HG03521 (cell line): Measurements from ENCODE around the gene UBAC1.
A peak's percentile ranks its signal among the peaks of the same experiment; 100 is the strongest.

Experiments
- ATAC-seq: cut with Tn5 transposase; IDR thresholded peaks from one replicate; pipeline ENCODE4 v1.9.1; 2021; ENCODE audit warnings: mild to moderate bottlenecking, moderate library complexity; ENCODE audit not compliant: unreplicated experiment

Gene UBAC1

GRCh38 chr9:135961277-135961715, at the start of gene UBAC1:
TSS of gene UBAC1 (minus strand) at chr9:135961373. CDS start at chr9:135961162, 211 bp downstream.
- ATAC-seq: peak; percentile 91

GRCh38 chr9:136010615-136011361, 49.6 kb upstream of the UBAC1 start:
- no peak for ATAC-seq

- ATAC-seq: no peak
Measured at GRCh38 chr9:136010176-136010575, 49.0 kb upstream of the UBAC1 start.

GRCh38 chr9:136009516-136009915, 48.3 kb upstream of the UBAC1 start:
- ATAC-seq: no peak

GRCh38 chr9:136008693-136008997, 47.5 kb upstream of the UBAC1 start:
- no peak for ATAC-seq

GRCh38 chr9:136007934-136008692, 46.9 kb upstream of the UBAC1 start:
- no peak for ATAC-seq

DNA sequence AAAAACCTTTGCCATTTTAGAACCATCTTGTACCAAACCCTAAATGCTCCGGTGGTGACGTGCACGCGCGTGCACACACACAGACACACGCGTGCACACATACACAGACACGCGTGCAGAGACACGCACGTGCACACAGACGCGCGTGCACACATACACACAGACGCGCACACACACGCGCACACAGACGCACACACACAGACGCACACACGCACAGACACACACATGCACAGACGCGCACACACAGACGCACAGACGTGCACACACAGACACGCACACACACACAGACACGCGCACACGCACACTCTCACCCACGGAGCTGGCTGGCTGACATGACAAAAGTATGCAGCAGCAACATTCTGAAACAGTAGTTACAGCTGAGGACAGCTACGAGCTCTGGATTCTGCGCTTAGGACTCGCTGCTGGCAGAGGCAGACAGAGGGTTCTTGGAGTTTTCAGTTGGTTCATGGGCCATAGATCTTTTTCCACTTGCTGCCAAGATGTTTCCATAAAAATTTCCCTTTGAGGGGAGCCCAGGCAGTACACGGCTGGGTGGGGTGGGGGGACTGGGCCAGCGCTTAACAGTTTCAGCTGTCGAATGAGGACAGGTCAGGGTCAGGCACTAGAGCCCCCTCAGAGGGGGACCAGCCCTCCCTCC, 46.2 kb upstream of the UBAC1 start:
- ATAC-seq: no peak

DNA sequence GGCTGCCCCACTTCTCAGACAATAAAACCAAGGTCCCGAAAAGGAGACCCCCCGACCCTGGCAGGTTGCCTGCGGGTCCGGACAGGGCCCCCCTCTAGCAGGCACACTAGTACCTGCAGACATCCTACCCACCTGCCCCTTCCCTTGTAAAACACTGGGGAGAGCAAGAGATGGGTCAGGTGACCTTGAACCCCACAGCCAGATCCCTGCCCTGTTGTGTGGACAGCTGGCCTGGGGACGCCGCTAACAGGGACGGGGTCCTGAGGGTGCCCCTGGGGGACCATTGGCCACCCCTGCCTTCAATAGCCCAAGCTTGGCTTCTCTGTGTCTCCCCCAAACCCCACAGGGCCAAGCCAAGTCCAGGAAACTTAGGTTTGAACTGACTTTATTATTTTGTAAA, 45.0 kb upstream of the UBAC1 start:
- ATAC-seq: no peak

DNA sequence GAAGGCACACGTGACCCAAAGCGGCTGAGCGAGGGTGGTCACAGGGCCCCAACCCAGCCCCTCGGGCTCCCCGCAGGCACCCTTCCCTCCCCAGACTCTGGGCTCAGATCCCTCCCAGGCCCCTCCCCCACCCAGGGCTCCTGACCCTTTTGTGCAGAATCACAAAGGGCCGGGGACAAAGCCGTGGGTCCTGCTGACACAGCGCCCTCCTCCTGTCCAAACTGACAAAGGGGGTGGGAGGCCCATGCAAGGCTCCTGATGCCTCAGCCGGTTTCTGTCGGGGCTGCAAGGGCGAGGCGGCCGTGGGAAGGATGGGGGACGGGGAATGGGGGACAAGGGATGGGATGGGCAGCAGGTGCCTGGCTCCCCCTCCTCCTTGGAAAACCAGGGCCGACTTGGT, 43.5 kb upstream of the UBAC1 start:
- no peak for ATAC-seq

- no peak for ATAC-seq
Measured at GRCh38 chr9:136004219-136004618, 43.0 kb upstream of the UBAC1 start.

DNA sequence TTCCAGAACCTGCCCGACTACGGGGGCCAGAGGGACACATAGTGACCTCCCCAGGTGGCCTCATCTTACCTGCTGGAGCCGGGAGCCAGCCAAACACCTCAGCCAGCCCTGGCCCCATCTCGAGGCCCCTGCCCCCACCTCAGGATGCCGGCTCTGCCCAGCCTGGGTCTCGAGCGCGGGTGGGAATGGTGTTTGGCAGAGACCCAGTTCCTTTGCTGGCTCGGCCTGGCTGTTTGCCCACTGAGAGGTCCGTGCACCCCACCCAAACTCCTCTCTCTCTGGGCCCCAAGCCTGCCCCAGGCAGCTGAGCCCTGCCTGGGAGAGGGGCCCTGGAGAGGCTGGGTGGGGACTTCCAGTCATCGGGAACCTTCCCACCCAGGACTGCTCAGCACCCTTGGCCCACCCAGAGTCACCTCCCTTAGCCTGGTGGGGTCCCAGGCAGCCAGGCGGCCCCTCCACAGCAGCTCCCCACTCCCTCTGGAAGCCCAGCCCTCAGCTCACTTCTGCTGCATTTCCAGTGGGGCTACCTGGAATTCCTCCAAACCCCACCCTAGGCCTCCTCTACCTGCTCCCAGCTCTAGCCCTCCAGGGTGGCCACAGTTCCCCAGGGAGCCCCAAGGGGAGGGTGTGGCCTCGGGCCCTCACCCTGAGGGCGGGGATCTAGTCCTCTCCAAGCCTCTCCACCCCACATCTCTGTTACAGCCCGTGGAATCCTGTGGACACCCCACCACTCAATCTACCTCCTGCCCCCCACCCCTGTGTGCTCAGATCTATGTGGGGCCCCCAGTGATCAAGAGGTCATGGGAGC, 42.4 kb upstream of the UBAC1 start:
- ATAC-seq: no peak

DNA sequence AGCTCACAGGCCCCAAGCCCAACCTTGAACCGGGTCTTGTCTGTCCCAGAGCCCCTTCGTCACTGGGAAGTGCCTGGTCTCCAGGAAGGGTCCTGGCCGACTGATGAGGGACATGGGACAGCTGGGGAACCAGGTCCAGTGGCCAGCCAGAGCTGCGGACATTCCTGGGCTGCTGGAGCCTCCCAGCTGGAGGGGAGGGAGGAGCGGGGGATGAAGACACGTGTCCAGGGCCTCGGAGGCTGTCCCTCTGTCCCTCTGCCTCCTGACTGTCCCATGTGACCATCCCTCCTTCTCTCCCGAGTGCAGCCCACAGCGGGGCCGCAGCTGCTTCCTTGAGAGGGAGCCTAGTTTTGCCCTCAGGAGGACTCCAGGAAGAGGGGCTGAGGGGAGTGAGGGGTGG, 41.7 kb upstream of the UBAC1 start:
- no peak for ATAC-seq

DNA sequence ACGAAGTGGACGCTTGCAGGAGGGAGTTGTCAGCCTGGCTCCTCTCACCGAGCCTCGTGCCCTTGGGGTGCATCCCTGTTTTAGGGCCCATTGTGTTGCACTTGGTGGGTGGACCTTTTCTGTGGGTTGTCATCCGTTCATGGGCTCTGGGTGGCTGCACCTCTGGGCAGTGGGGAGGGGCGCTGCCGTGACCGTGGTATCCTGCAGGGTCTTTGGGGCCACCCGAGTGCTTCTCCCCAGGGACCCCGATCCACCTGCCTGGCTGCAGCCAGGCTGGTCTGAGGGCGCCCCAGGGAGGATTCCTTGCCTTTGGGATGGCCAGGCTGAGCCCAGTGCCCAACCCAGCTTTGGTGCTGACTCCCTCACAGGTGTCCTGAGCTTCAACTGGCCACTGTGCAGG, 41.0 kb upstream of the UBAC1 start:
- no peak for ATAC-seq

GRCh38 chr9:136001231-136001630, 40.1 kb upstream of the UBAC1 start:
- no peak for ATAC-seq

GRCh38 chr9:135998410-135999071, 37.4 kb upstream of the UBAC1 start:
- no peak for ATAC-seq

- ATAC-seq: no peak
Measured at GRCh38 chr9:135998016-135998380, 36.8 kb upstream of the UBAC1 start.

GRCh38 chr9:135997090-135998015, 36.2 kb upstream of the UBAC1 start:
- no peak for ATAC-seq

DNA sequence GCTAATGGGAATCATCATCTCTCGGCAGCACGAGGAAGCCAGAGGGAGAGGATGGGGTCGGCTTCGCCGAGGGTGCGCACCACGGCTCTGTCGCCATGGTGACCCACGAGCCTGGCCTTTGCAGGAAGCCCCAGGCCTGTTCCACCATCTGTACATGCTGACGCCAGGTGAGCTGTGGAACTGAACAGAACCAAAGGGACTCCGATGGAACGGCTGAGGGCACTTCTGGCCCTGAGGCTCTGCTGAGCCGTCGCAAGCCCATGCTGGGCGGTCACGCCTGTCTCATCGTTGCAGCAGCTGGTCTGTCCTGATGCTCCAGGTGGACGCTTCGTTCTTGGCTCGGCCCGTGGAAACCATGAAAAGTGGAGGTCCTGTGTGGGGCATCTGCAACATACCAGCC, 34.6 kb upstream of the UBAC1 start:
- no peak for ATAC-seq

DNA sequence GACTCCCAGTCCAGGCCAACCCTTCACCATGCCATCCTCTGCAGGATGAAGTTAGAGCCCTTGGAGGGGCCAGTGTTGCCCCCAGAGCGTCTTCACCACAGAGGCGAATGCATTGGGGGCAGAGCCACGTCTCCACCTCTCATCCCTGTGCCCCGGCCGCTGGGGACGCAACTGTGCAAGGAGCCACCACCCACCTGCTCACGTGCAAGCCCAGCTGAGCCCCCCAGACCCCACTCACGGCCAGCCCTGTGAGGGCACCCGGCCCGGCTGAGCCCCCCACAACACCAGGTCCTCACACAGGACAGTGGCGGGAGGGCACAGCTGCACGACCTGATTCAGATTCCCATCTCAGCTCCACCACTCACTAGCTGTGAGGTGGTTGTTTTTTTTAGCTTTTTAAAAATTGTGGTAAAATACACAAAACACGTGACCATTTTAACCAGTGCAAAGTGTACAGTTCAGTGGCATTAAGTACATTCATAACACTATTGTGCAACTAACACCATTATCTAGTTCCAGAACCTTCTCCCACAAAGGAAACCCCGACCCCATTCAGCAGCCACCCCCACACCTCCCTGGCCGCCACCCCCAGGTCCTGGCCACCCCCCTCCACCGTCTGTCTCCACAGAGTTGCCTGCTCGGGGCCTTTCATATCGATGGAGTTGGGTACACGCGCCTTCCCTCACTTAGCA, 33.5 kb upstream of the UBAC1 start:
- no peak for ATAC-seq
